UCSD-AML1 (cell line): Measurements from ENCODE around the gene STARD8.
"Not testable (repeated sequence)": the region's sequence is repeated elsewhere in the genome, so short reads cannot be mapped to it uniquely, and the experiment has no call there.

ENCODE experiments used
- DNase-seq: peaks from one replicate; lab custom pipeline; 2025; ENCODE audit not compliant: unreplicated experiment; lab: John Stamatoyannopoulos, UW

STARD8 gene

GRCh38 chrX:68714856-68715255 lies 67.4 kb downstream of the STARD8 start:
- no peak for DNase-seq

DNA sequence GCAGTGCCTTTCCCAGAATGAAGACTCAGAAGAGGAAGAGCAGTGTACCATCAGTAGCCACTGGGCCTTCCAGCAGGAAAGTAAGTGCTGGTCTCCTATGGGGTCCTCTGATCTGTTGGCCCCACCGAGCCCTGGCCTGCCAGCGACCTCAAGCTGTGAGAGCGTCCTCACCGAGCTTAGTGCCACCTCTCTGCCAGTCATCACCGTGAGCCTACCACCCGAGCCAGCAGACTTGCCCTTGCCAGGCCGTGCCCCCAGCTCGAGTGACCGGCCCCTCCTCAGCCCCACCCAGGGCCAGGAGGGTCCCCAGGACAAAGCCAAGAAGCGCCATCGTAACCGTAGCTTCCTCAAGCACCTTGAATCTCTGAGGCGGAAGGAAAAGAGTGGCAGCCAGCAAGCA lies 69.7 kb downstream of the STARD8 start:
- DNase-seq, result no peak

DNA sequence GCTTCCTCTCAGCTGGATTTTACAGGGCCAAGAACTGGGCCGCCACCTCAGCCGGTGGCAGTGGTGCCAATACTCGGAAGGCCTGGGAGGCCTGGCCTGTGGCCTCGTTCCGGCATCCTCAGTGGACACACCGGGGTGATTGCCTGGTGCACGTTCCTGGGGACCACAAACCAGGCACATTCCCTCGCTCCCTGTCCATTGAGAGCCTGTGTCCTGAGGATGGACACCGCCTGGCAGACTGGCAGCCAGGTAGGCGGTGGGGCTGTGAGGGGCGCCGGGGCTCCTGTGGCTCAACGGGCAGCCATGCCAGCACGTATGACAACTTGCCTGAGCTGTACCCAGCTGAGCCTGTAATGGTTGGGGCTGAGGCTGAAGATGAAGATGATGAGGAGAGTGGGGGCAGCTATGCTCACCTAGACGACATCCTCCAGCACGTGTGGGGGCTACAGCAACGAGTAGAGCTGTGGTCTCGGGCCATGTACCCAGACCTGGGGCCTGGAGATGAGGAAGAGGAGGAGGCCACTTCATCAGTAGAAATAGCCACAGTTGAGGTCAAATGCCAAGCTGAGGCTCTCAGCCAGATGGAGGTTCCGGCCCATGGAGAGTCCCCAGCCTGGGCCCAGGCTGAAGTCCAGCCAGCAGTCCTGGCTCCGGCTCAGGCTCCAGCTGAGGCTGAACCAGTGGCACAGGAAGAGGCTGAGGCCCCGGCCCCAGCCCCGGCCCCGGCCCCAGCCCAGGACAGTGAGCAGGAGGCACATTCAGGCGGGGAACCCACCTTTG lies 70.4 kb downstream of the STARD8 start:
- DNase-seq, result no peak

DNA sequence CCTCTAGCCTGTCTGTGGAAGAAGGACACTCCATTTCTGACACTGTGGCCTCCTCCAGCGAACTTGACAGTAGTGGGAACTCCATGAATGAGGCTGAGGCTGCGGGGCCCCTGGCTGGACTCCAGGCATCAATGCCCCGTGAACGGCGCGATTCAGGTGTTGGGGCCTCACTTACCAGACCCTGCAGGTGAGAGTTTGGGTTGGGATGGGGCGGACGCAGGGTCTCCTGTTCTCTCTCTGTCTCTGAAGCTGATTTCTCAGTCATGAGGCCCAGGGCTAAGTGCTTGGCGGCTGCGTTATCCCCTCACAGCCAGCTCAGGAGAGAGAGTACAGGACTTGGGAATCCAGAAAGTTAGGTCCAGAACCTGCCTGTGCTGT lies 71.0 kb downstream of the STARD8 start:
- DNase-seq, result no peak

DNA sequence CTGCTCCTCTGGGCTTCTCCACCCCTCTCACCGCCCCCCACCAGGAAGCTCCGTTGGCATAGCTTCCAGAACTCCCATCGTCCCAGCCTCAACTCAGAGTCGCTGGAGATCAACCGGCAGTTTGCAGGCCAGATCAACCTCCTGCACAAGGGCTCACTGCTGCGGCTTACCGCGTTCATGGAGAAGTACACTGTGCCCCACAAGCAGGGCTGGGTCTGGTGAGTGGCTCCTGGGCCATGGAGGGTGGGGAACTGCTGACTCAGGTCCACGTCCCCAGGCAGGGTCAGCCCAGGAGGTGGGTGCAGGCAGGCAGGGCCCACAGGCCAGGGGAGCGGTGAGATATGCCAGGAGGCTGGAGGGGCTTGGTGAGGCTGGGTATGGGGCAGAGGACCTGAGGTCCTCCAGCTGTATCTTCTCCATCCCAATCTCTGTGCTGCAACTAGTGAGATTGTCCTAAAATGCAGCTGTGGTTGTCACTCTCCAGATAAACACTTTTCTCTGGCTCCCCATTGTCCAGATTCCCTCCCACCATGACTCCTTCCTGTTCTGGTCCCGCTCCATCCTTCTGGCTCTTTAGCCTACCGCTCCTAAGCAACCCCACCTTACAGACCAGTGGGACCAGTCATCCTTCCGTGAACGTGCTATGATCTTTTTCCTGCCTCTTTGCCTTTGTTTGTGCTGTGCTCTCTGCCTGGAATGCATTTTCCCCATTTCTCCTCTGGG lies 71.9 kb downstream of the STARD8 start:
- DNase-seq, result no peak

DNA sequence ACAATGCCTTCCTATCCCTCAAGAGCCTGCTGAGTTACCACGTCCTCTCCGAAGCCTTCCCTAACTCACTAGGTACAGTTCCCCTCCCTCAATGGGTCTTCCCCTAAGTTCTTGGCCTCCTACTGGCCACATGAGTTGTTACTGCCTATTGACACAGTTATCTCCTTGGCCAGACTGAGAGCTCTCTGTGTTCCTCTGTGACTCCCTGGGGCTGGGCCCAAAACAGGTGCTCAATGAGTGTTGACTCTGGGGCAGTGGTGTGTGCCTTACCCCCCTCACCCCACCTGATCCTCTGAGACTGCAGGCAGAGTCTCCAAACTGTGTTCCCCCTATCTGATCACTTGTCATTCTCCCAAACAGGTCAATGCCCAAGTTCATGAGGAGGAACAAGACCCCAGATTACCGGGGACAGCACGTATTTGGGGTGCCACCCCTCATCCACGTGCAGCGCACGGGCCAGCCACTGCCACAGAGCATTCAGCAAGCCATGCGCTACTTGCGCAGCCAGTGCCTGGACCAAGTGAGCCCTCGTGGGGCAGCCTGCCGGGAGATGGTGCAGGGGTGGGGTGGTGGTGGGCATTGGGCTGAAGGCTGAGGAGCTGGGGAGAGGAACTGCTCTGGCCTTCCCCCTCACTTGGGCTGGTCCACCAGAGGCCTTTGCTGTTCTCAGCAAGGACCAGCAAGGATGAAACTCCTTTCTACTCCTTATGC lies 72.6 kb downstream of the STARD8 start:
- no peak for DNase-seq

GRCh38 chrX:68720851-68721250 lies 73.4 kb downstream of the STARD8 start:
- DNase-seq, result no peak

DNA sequence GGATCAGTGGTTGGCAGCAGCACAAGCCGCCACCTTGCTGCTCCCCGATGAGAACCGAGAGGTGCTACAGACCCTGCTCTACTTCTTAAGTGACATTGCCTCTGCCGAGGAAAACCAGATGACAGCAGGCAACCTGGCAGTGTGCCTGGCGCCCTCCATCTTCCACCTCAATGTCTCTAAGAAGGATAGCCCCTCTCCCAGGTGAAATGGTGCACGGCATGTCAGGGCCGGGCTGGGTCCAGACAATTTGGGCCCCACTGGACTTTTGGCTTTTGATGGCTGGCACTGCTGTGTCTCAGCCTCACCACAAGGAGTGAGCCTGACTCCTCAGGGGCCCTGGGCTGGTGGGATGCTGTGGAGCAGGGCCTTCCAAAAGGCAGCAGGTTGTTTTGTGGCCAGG lies 74.1 kb downstream of the STARD8 start:
- DNase-seq, result no peak

GRCh38 chrX:68721991-68722860 lies 74.8 kb downstream of the STARD8 start:
- no peak for DNase-seq

- no peak for DNase-seq
These were observed 76.2 kb downstream of the STARD8 start for GRCh38 chrX:68723491-68724155.

GRCh38 chrX:68724531-68725020 lies 77.1 kb downstream of the STARD8 start:
- DNase-seq, result no peak

- no peak for DNase-seq
These were observed 78.4 kb downstream of the STARD8 start for GRCh38 chrX:68725756-68726365.

GRCh38 chrX:68726366-68726765 lies 78.9 kb downstream of the STARD8 start:
- DNase-seq, result no peak

- DNase-seq, result no peak
These were observed 80.2 kb downstream of the STARD8 start for GRCh38 chrX:68727696-68728095.

GRCh38 chrX:68728186-68728585 lies 80.7 kb downstream of the STARD8 start:
- DNase-seq, result no peak

DNA sequence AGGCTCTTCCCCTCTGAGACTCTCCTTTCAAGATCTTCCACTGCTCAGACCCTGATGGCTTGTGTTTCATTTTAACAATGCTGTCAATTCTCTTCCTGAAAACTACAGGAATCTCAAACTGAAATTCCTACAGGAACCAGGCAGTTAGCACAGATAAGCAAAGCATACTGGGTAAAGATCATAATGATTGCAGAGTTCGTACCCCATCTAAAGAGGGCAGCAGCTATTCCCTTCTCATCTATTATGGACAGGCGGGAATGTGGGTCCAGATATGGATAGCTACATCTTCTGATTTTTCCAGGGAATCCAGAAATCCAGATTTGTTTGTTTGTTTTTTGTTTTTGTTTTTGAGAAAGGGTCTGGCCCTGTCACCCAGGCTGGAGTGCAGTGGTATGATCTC lies 83.8 kb downstream of the STARD8 start:
- no peak for DNase-seq

- DNase-seq, result peak; percentile 79
These were observed 85.5 kb downstream of the STARD8 start for GRCh38 chrX:68732906-68733493.

- DNase-seq, result no peak
These were observed 87.8 kb downstream of the STARD8 start for GRCh38 chrX:68735266-68735665.

GRCh38 chrX:68741864-68742263 lies 94.4 kb downstream of the STARD8 start:
- not testable (repeated sequence) for DNase-seq
